Sigmoid colon (tissue), 7 donors: ENCODE measurements around the gene ZNF547. TPM values are rescaled to one million over a fixed set of nuclear protein-coding genes. Genes with fewer than 3 reads are reported as not detected.

Source experiments
- DNase-seq: peaks from one replicate; pipeline ENCODE4 v3.0.0-alpha.2; 2019
- H3K27ac ChIP-seq, 4 donors: fragments of 200-600 bp; sonication (generic); one replicate each; pipeline ENCODE4 v1.5.1; 2016 to 2019; ENCODE audit warnings: mild to moderate bottlenecking in 1 of 4
- H3K27me3 ChIP-seq, 3 donors: fragments of 200-600 bp; sonication (generic); one replicate each; pipeline ENCODE4 v1.5.1; 2019; ENCODE audit warnings: mild to moderate bottlenecking in 1 of 3
- H3K36me3 ChIP-seq, 4 donors: fragments of 200-600 bp; sonication (generic); one replicate each; pipeline ENCODE4 v1.5.1; 2016 to 2019
- H3K4me1 ChIP-seq, 4 donors: fragments of 200-600 bp; sonication (generic); one replicate each; pipeline ENCODE4 v1.5.1; 2017 to 2019
- H3K4me3 ChIP-seq, 4 donors: fragments of 200-600 bp; sonication (generic); one replicate each; pipeline ENCODE4 v1.5.1; 2017 to 2019; ENCODE audit warnings: mild to moderate bottlenecking in 2 of 4, moderate library complexity in 1 of 4
- H3K9me3 ChIP-seq, 4 donors: fragments of 200-600 bp in 3 of 4; sonication (generic) in 3 of 4; one replicate each; pipeline versions ENCODE4 v1.5.1 to v1.6.1; 2013 to 2019
- CTCF ChIP-seq, 4 experiments: fragments of 450-650 bp in 3 of 4; fragments of 200-600 bp in 1 of 4; IDR thresholded peaks; one replicate each; pipeline ENCODE4 v1.5.1; 2016 to 2019; ENCODE audit warnings: antibody characterized with exemption in 4 of 4, mild to moderate bottlenecking in 3 of 4, moderate library complexity in 2 of 4
- EP300 ChIP-seq, 4 donors: sonication (generic); formaldehyde crosslinking; IDR thresholded peaks; one replicate each; pipeline ENCODE4 v1.6.1; 2017; ENCODE audit warnings: antibody characterized with exemption in 4 of 4
- POLR2A ChIP-seq, 2 donors: fragments of 450-650 bp; IDR thresholded peaks; one replicate each; pipeline ENCODE4 v1.6.1; 2016; ENCODE audit warnings: antibody characterized with exemption in 2 of 2, mild to moderate bottlenecking in 2 of 2, moderate library complexity in 2 of 2
- POLR2AphosphoS5 ChIP-seq, 4 donors: sonication (generic); formaldehyde crosslinking; IDR thresholded peaks; one replicate each; pipeline ENCODE4 v1.6.1; 2017; ENCODE audit warnings: antibody characterized with exemption in 4 of 4
- WGBS, 2 donors: extraction: QIAGEN DNeasy Blood & Tissue Kit; methylation state at CpG; one replicate each; pipeline ENCODE4 v1.1.7; 2013; 5-methylcytosine and 5-hydroxymethylcytosine counted together
- intact Hi-C: fragments of 100-400 bp; cut with DNase I; formaldehyde crosslinking; loops from one replicate; pipeline ENCODE4 v1.15.1; 2023
- polyA plus RNA-seq, 3 donors: library from polyadenylated mRNA; stranded (reverse); fragments of 200-250 nt; gene quantifications; one replicate each; pipeline ENCODE4 v1.2.3, GENCODE V29; 2013
- total RNA-seq, 4 donors: library from RNA; depleted of rRNA; stranded (reverse); fragments of >200 nt; gene quantifications; one replicate each; pipeline ENCODE4 v1.1.0, GENCODE V29; 2016
- donor health status: healthy with polysubstance abuse.
- donor health status: Bipolar disorder and iron deficiency.
- donor health status: healthy.

ZNF547 gene
- total and polyA plus RNA-seq, 7 donors: 0.83 to 3.6 (median 2.2) TPM; not detected in 2

DNA sequence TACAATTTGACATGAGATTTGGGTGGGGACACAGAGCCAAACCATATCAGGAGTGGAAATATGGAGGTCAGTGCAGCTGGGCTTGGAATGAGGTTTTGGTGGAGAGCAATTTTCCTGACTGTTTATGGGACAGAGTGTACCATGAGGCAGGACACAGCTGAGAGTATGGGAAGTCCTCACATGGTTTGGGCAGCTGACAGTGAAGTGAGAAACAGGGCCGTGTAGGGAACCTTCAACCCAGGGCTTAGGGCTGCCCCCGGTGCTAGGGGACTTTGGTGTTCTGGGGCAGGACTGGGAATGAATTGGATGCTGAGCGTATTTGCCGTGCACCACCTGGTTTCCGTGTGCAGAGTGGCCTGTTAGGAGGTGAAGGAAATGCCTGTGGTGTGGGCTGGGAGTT is 32.4 kb downstream of the ZNF547 start:
- no peak overlapping the region for H3K27ac ChIP-seq
- H3K4me1 ChIP-seq: peaks cover 0 to 16% (median 5%) of the 10 kb centered on the region in 4 donors
- DNase-seq: no peak
- H3K9me3 ChIP-seq: peaks cover 9 to 28% (median 19%) of the 10 kb centered on the region in 4 donors
- peaks cover 26 to 78% (median 47%) of the 10 kb centered on the region in 4 donors for H3K36me3 ChIP-seq
- intact Hi-C loops: no loop called here
- no peak for TF ChIP-seq EP300 (IDR thresholded peaks at IDR 0.05)
- TF ChIP-seq POLR2AphosphoS5 (IDR thresholded peaks at IDR 0.05): no peak
- TF ChIP-seq CTCF (IDR thresholded peaks at IDR 0.05): no peak
- no peak for TF ChIP-seq POLR2A (IDR thresholded peaks at IDR 0.05)
- H3K4me3 ChIP-seq: no peak overlapping the region
- 92 to 93% methylated on average over 5 of the region's 5 CpGs for WGBS, 2 donors
- no peaks in the 10 kb centered on the region for H3K27me3 ChIP-seq

DNA sequence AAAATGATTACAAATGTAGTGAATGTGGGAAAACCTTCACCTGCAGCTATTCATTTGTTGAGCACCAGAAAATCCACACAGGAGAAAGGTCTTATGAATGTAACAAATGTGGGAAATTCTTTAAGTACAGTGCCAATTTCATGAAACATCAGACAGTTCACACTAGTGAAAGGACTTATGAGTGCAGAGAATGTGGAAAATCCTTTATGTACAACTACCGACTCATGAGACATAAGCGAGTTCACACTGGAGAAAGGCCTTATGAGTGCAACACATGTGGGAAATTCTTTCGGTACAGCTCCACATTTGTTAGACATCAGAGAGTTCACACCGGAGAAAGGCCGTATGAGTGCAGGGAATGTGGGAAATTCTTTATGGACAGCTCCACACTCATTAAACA is 35.5 kb downstream of the ZNF547 start:
- peaks cover 26 to 76% (median 42%) of the 10 kb centered on the region in 4 donors for H3K36me3 ChIP-seq

GRCh38 chr19:57403737-57404563 is 40.6 kb downstream of the ZNF547 start:
- no peak for TF ChIP-seq POLR2AphosphoS5 (IDR thresholded peaks at IDR 0.05)
- no peak for TF ChIP-seq POLR2A (IDR thresholded peaks at IDR 0.05)
- no peak overlapping the region for H3K4me3 ChIP-seq
- no peak overlapping the region for H3K27ac ChIP-seq
- no peaks in the 10 kb centered on the region for H3K4me1 ChIP-seq
- H3K27me3 ChIP-seq: no peaks in the 10 kb centered on the region
- DNase-seq: no peak
- 95% methylated on average over 9 of the region's 9 CpGs for WGBS, 2 donors
- H3K9me3 ChIP-seq: peaks cover 0 to 12% (median 8%) of the 10 kb centered on the region in 4 donors
- intact Hi-C loops: no loop called here
- peaks cover 3 to 30% (median 6%) of the 10 kb centered on the region in 4 donors for H3K36me3 ChIP-seq

More for the DNA sequence above, 35.5 kb downstream of the ZNF547 start:
- Histone ChIP-seq H3K27me3 (no peaks in the 10 kb centered on the region), H3K4me3 (no peak overlapping the region), H3K9me3 (peaks cover 9 to 29% (median 23%) of the 10 kb centered on the region in 4 donors), H3K27ac (no peak overlapping the region), H3K4me1 (no peaks in the 10 kb centered on the region)
- TF ChIP-seq POLR2AphosphoS5 (IDR thresholded peaks at IDR 0.05): no peak
- no peak for TF ChIP-seq POLR2A (IDR thresholded peaks at IDR 0.05)
- no peak for TF ChIP-seq EP300 (IDR thresholded peaks at IDR 0.05)
- no peak for TF ChIP-seq CTCF (IDR thresholded peaks at IDR 0.05)
- WGBS, 2 donors: 97 to 99% methylated on average over 5 of the region's 5 CpGs
- intact Hi-C loops: no loop called here
- no peak for DNase-seq

GRCh38 chr19:57406516-57407123 is 43.3 kb downstream of the ZNF547 start:
- no peak for TF ChIP-seq EP300 (IDR thresholded peaks at IDR 0.05)
- TF ChIP-seq POLR2AphosphoS5 (IDR thresholded peaks at IDR 0.05): no peak
- TF ChIP-seq CTCF (IDR thresholded peaks at IDR 0.05): peak in 1 of 4 experiments; percentile 35
- H3K4me1 ChIP-seq: peaks cover 0 to 10% (median 6%) of the 10 kb centered on the region in 4 donors
- intact Hi-C loops: no loop called here
- H3K36me3 ChIP-seq: peaks cover 0 to 3% (median 0%) of the 10 kb centered on the region in 4 donors
- WGBS, 2 donors: 22 to 26% methylated on average over 8 of the region's 8 CpGs
- H3K27me3 ChIP-seq: no peaks in the 10 kb centered on the region
- no peak for DNase-seq
- peaks cover 0 to 8% (median 0%) of the 10 kb centered on the region in 4 donors for H3K9me3 ChIP-seq
- no peak overlapping the region for H3K27ac ChIP-seq
- no peak overlapping the region for H3K4me3 ChIP-seq
